DND-41 (cell line): ENCODE results near the gene PXN.

Experiments
- ATAC-seq: fragments of 200-7000 bp; cut with Tn5 transposase; 3 replicates; pipeline ENCODE4 v1.9.1; 2021; ENCODE audit warnings: low read depth; ENCODE audit not compliant: insufficient read depth
- DNase-seq: peaks from one replicate; pipeline ENCODE4 v3.0.0-alpha.2; 2020
- H2AFZ ChIP-seq: 2 replicates; pipeline ENCODE4 v1.6.0; 2012; ENCODE audit warnings: low read depth, low read length
- H3K27ac ChIP-seq: 2 replicates; pipeline ENCODE4 v1.5.1; 2012; ENCODE audit warnings: low read length, inconsistent platforms
- H3K27me3 ChIP-seq: fragments of 200-600 bp; sonication (generic); 2 replicates; pipeline ENCODE4 v1.6.0; 2012; ENCODE audit warnings: low read length, mild to moderate bottlenecking, inconsistent platforms; ENCODE audit not compliant: insufficient read depth, poor library complexity
- H3K36me3 ChIP-seq: 2 replicates; pipeline ENCODE4 v1.5.1; 2012; ENCODE audit warnings: low read length, inconsistent platforms; ENCODE audit not compliant: insufficient read depth
- H3K4me1 ChIP-seq: 2 replicates; pipeline ENCODE4 v1.5.1; 2012; ENCODE audit warnings: mild to moderate bottlenecking, low read length; ENCODE audit not compliant: insufficient read depth
- H3K4me2 ChIP-seq: 2 replicates; pipeline ENCODE4 v1.6.0; 2012; ENCODE audit warnings: mild to moderate bottlenecking, moderate library complexity, low read length, inconsistent platforms; ENCODE audit not compliant: insufficient read depth
- H3K4me3 ChIP-seq, 2 experiments: fragments of 200-600 bp in 1 of 2; shearing (Covaris generic) in 1 of 2; 2 replicates each; pipeline ENCODE4 v1.5.1; 2012 to 2016; ENCODE audit warnings: inconsistent platforms in 2 of 2, low read length in 2 of 2, mild to moderate bottlenecking in 2 of 2, low read depth in 1 of 2, moderate library complexity in 1 of 2
- H3K79me2 ChIP-seq: 2 replicates; pipeline ENCODE4 v1.6.0; 2012; ENCODE audit warnings: low read length, inconsistent platforms; ENCODE audit not compliant: insufficient read depth
- H3K9ac ChIP-seq: 2 replicates; pipeline ENCODE4 v1.6.0; 2012; ENCODE audit warnings: low read depth, mild to moderate bottlenecking, inconsistent platforms, low read length, moderate library complexity
- H3K9me3 ChIP-seq: 2 replicates; pipeline ENCODE4 v1.5.1; 2012; ENCODE audit warnings: low read length, moderate library complexity, mild to moderate bottlenecking, inconsistent platforms; ENCODE audit not compliant: insufficient read depth, severe bottlenecking
- H4K20me1 ChIP-seq: 2 replicates; pipeline ENCODE4 v1.6.0; 2012; ENCODE audit warnings: low read length; ENCODE audit not compliant: insufficient read depth
- CTCF ChIP-seq: IDR thresholded peaks from 2 replicates; pipeline ENCODE4 v1.5.1; 2012; ENCODE audit warnings: borderline replicate concordance, low read length, moderate library complexity, mild to moderate bottlenecking; ENCODE audit not compliant: poor library complexity, severe bottlenecking; ENCODE audit errors: extremely low read depth
- EZH2 ChIP-seq: IDR thresholded peaks from 3 replicates; pipeline ENCODE4 v1.6.1; 2012; ENCODE audit warnings: borderline replicate concordance, low read depth, mild to moderate bottlenecking, moderate library complexity, low read length, inconsistent platforms; ENCODE audit not compliant: severe bottlenecking

PXN gene

DNA sequence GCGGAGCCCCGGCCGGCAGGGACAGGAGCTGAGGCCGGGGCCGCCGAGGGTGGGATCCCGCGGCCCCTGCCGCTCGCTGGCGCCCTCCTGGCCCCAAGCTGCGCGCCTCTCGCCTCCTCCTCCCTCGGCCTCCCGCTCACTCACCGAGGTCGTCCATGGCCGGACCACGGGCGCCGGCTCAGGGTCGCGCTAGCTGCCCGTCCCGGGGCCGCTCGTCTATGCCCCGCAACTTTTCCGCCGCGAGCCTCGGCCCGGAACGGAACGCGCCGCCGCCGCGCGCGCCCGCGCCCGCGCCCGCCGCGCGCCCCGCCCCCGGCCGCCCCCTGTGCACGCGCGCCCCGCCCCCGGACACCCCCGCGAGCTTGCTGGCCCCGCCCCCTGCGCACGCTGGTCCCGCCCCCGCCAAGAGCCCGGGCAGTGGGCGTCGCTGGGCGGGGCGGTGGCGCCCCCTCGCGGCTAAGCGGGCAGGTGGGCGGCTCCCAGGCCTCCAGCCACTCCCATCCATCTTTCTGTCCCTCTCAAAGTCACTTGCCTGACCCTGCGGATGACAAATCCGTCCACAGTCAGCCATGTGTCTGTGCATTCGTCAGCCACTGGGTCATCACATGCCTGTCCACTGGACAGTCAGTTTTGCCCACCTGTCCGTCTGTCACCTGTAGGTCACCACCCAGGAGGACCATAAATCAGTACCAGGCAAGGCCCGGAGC is at the start of gene PXN:
Gene PXN (minus strand): TSS at position 258 of the 707 bp plus-strand sequence. CDS start 101 bp downstream, at position 157.
- H3K27ac ChIP-seq, result peak within 1 kb of the TSS; percentile 25; the same call in 1 of the 2 replicates
- TF ChIP-seq CTCF, result peak; percentile 87
- no peak for TF ChIP-seq EZH2

GRCh38 chr12:120314220-120314619 is 48.7 kb upstream of the PXN start:
- ATAC-seq (no peak), DNase-seq (no peak)
- no peak overlapping the region; the same call in 1 of the 2 replicates for H2AFZ ChIP-seq
- peak; percentile 49 for TF ChIP-seq CTCF
- TF ChIP-seq EZH2, result no peak
- H4K20me1 ChIP-seq, result no peaks in the 10 kb centered on the region
- H3K4me1 ChIP-seq, result peaks cover 15% of the 10 kb centered on the region
- no peaks in the 10 kb centered on the region for H3K27me3 ChIP-seq
- H3K9ac ChIP-seq, result no peak overlapping the region
- H3K27ac ChIP-seq, result no peak overlapping the region
- H3K4me3 ChIP-seq, result no peak overlapping the region
- no peaks in the 10 kb centered on the region for H3K79me2 ChIP-seq
- no peaks in the 10 kb centered on the region for H3K9me3 ChIP-seq
- no peaks in the 10 kb centered on the region for H3K36me3 ChIP-seq
- H3K4me2 ChIP-seq, result no peak overlapping the region

More for the DNA sequence above, at the start of gene PXN:
- Histone ChIP-seq H3K9ac (peak within 1 kb of the TSS; percentile 84), H3K36me3 (no peaks in the 10 kb centered on the region), H2AFZ (peak within 1 kb of the TSS; percentile 89), H3K79me2 (peaks cover 7% of the 10 kb centered on the region), H3K27me3 (no peaks in the 10 kb centered on the region), H3K4me1 (peaks cover 17% of the 10 kb centered on the region), H4K20me1 (peaks cover 10% of the 10 kb centered on the region; the same call in 1 of the 2 replicates), H3K4me2 (peak within 1 kb of the TSS; percentile 89), H3K9me3 (no peaks in the 10 kb centered on the region), H3K4me3 (peak within 1 kb of the TSS; percentile 54 to 76; a peak in 3 of 4 replicates)
- ATAC-seq (peak; percentile 89), DNase-seq (peak; percentile 83)

DNA sequence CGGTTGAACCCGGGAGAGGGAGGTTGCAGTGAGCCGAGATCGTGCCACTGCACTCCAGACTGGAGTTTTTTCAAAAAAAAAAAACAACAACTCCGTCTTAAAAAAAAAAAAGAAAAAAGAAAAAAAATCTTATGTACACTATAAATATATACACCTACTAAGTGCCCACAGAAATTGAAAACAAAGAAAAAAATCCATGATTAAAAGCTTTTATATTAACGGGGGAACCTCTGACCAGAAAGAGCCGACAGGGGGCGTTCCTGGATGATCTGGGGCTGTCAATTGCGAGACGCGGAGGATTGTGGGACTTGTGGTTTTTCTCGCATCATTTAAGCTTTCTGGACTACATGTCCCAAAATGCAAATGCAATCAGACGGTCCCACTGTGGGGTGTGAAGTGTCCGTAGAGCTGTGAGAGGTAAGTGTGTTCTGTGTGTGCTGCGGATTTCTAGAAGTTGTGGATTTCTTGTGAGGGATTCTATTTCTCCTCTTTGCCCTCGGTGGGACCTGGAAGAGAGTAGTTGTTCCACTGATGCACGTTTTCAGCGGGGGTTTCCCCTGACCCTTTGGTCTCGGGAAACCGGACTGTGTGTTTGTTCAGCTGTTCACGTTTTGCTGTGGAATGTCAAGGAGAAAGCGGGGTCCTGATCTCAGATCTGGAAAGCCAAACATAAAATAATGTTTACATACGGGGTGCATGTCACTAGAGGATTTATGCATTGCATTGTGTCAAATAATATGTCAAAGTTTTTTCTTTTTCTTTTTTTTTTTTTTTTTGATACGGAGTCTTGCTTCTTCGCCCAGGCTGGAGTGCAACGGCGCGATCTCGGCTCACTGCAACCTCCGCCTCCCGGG is 36.7 kb upstream of the PXN start, which contains the start of gene SIRT4:
Gene SIRT4 (plus strand): TSS at position 360 of the 854 bp plus-strand sequence. CDS start 1,241 bp downstream, outside the sequence.
- TF ChIP-seq CTCF (peak; percentile 92), EZH2 (no peak)
- no peaks in the 10 kb centered on the region for H3K36me3 ChIP-seq
- H4K20me1 ChIP-seq, result no peaks in the 10 kb centered on the region
- no peaks in the 10 kb centered on the region for H3K27me3 ChIP-seq
- H2AFZ ChIP-seq, result peak within 1 kb of the TSS; percentile 86
- H3K4me1 ChIP-seq, result peaks cover 13% of the 10 kb centered on the region
- H3K4me2 ChIP-seq, result peak within 1 kb of the TSS; percentile 74
- H3K9ac ChIP-seq, result peak within 1 kb of the TSS; percentile 55
- DNase-seq (peak; percentile 89), ATAC-seq (peak; percentile 99)
- H3K9me3 ChIP-seq, result no peaks in the 10 kb centered on the region
- peak within 1 kb of the TSS; percentile 28 to 63; a peak in 3 of 4 replicates for H3K4me3 ChIP-seq
- peak within 1 kb of the TSS; percentile 68 for H3K27ac ChIP-seq
- H3K79me2 ChIP-seq, result 0 out of 2 replicates have a peak, but pooled peaks cover 2% of the 10 kb centered on the region
